HepG2 (cell line): ENCODE results near the gene RRAD. TPM values are rescaled to one million over a fixed set of nuclear protein-coding genes. Genes with fewer than 3 reads are reported as not detected.

ENCODE experiments used
- ARNTL ChIP-seq: sonication (generic); formaldehyde crosslinking; IDR thresholded peaks from 2 replicates; pipeline ENCODE4 v1.4.0; 2020; ENCODE audit warnings: mild to moderate bottlenecking, missing genetic modification reagents
- GRHL1 ChIP-seq: sonication (generic); formaldehyde crosslinking; conservative IDR thresholded peaks from 2 replicates; pipeline ENCODE4 v1.8.0; 2022; ENCODE audit warnings: missing genetic modification reagents
- KLF15 ChIP-seq: sonication (generic); formaldehyde crosslinking; IDR thresholded peaks from 2 replicates; pipeline ENCODE4 v1.8.1; 2023; ENCODE audit warnings: borderline replicate concordance, mild to moderate bottlenecking, inconsistent platforms, missing genetic modification reagents, mixed read lengths
- KLF6 ChIP-seq: IDR thresholded peaks from 2 replicates; pipeline ENCODE4 v1.8.0; 2016; ENCODE audit warnings: missing biosample characterization, missing genetic modification reagents
- NFKB2 ChIP-seq: sonication (generic); formaldehyde crosslinking; IDR thresholded peaks from 2 replicates; pipeline ENCODE4 v1.4.0; 2020; ENCODE audit warnings: missing genetic modification reagents, borderline replicate concordance
- SOX13 ChIP-seq, 3 experiments: fragments of 450-650 bp in 1 of 3; sonication (generic) in 1 of 3; formaldehyde crosslinking in 1 of 3; IDR thresholded peaks in 2 of 3; conservative IDR thresholded peaks in 1 of 3; 2 replicates each; pipeline versions ENCODE4 v1.5.0 to v1.6.1; 2016 to 2020; ENCODE audit warnings: antibody characterized with exemption in 1 of 3, mild to moderate bottlenecking in 1 of 3, missing compliant biosample characterization in 1 of 3, missing genetic modification reagents in 1 of 3, moderate library complexity in 1 of 3
- TCF12 ChIP-seq, 2 experiments: fragments of 450-650 bp in 1 of 2; sonication (generic) in 1 of 2; formaldehyde crosslinking in 1 of 2; IDR thresholded peaks; 2 replicates each; pipeline versions ENCODE4 v1.6.1 to v1.8.0; 2017 to 2022; ENCODE audit warnings: antibody characterized with exemption in 1 of 2, mild to moderate bottlenecking in 1 of 2, missing genetic modification reagents in 1 of 2, moderate library complexity in 1 of 2
- THRA ChIP-seq: sonication (generic); formaldehyde crosslinking; IDR thresholded peaks from 2 replicates; pipeline ENCODE4 v1.4.0; 2020; ENCODE audit warnings: missing genetic modification reagents, borderline replicate concordance
- ZNF710 ChIP-seq: sonication (generic); formaldehyde crosslinking; IDR thresholded peaks from 2 replicates; pipeline ENCODE4 v1.5.0; 2020; ENCODE audit warnings: mild to moderate bottlenecking, missing genetic modification reagents, borderline replicate concordance
- polyA plus RNA-seq, 8 experiments: library from polyadenylated mRNA; depleted of rRNA in 3 of 8; stranded (reverse) in 7 of 8; unstranded in 1 of 8; fragments of >200 nt; fragmentation: Illumina TruSeq in 4 of 8; extraction: Trizol in 4 of 8; gene quantifications; 2 replicates each; pipeline versions ENCODE4 v1.2.1 to v1.2.3, GENCODE V29; 2011 to 2016; ENCODE audit warnings: low read depth in 4 of 8, missing spikeins in 1 of 8, mixed read lengths in 1 of 8; ENCODE audit not compliant: insufficient read depth in 1 of 8
- total RNA-seq, 5 experiments: library from RNA; depleted of rRNA; stranded (reverse); fragments of >200 nt; fragmentation: Illumina TruSeq; extraction: Trizol; gene quantifications; 2 replicates each; pipeline ENCODE4 v1.2.3, GENCODE V29; 2016; ENCODE audit warnings: low read depth in 1 of 5
- TF ChIP-seq, protein P1 (sequence below): sonication (generic); formaldehyde crosslinking; IDR thresholded peaks from 2 replicates; pipeline ENCODE4 v1.4.0; 2020; ENCODE audit warnings: missing genetic modification reagents
- TF ChIP-seq, protein P2 (sequence below): sonication (generic); formaldehyde crosslinking; IDR thresholded peaks from 2 replicates; pipeline ENCODE4 v1.4.0; 2020; ENCODE audit warnings: missing genetic modification reagents, borderline replicate concordance

The RRAD gene
- total and polyA plus RNA-seq, 2 of the 13 experiments (the other 11 are each of a cell fraction or from before 2014, with no cell fraction given) = 0.80 to 1.1 TPM

DNA sequence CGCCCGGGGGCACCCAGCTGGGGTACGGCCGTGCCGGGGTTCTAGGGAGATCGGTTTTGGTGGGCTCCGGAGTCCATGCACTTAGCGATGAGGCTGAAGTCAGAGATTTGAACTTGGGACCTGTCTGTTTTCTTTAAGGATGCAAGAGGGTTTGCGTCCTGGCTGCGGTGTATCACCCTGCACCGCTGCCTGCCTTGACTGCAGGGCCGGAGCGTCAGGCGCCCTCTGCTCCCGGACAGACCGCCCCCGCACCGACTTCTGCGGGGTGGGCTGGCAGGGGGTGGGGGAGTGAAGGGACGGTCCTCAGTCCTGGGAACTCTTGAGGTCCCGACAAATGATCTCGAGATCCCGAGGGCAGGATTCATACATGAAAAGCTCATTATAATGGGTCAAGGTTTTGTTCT is 44.3 kb downstream of the RRAD start (continued):
- TF ChIP-seq, protein P1, sequence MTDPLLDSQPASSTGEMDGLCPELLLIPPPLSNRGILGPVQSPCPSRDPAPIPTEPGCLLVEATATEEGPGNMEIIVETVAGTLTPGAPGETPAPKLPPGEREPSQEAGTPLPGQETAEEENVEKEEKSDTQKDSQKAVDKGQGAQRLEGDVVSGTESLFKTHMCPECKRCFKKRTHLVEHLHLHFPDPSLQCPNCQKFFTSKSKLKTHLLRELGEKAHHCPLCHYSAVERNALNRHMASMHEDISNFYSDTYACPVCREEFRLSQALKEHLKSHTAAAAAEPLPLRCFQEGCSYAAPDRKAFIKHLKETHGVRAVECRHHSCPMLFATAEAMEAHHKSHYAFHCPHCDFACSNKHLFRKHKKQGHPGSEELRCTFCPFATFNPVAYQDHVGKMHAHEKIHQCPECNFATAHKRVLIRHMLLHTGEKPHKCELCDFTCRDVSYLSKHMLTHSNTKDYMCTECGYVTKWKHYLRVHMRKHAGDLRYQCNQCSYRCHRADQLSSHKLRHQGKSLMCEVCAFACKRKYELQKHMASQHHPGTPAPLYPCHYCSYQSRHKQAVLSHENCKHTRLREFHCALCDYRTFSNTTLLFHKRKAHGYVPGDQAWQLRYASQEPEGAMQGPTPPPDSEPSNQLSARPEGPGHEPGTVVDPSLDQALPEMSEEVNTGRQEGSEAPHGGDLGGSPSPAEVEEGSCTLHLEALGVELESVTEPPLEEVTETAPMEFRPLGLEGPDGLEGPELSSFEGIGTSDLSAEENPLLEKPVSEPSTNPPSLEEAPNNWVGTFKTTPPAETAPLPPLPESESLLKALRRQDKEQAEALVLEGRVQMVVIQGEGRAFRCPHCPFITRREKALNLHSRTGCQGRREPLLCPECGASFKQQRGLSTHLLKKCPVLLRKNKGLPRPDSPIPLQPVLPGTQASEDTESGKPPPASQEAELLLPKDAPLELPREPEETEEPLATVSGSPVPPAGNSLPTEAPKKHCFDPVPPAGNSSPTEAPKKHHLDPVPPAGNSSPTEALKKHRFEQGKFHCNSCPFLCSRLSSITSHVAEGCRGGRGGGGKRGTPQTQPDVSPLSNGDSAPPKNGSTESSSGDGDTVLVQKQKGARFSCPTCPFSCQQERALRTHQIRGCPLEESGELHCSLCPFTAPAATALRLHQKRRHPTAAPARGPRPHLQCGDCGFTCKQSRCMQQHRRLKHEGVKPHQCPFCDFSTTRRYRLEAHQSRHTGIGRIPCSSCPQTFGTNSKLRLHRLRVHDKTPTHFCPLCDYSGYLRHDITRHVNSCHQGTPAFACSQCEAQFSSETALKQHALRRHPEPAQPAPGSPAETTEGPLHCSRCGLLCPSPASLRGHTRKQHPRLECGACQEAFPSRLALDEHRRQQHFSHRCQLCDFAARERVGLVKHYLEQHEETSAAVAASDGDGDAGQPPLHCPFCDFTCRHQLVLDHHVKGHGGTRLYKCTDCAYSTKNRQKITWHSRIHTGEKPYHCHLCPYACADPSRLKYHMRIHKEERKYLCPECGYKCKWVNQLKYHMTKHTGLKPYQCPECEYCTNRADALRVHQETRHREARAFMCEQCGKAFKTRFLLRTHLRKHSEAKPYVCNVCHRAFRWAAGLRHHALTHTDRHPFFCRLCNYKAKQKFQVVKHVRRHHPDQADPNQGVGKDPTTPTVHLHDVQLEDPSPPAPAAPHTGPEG (CRISPR knock-in tag) = 0 out of 2 replicates have a peak, but pooled peaks have one; percentile 5
- no peak for TF ChIP-seq THRA
- no peak for TF ChIP-seq SOX13 (IDR thresholded peaks at IDR 0.05)
- TF ChIP-seq SOX13 (CRISPR knock-in tag; conservative IDR thresholded peaks at IDR 0.05 in 1 of 2, IDR thresholded peaks at IDR 0.05 in 1 of 2) = no peak
- TF ChIP-seq ARNTL (CRISPR knock-in tag) = peak; percentile 7; the same call in 1 of the 2 replicates
- TF ChIP-seq KLF15 (CRISPR knock-in tag) = no peak
- no peak for TF ChIP-seq GRHL1 (CRISPR knock-in tag)
- TF ChIP-seq ZNF710 (CRISPR knock-in tag) = no peak
- TF ChIP-seq, protein P2, sequence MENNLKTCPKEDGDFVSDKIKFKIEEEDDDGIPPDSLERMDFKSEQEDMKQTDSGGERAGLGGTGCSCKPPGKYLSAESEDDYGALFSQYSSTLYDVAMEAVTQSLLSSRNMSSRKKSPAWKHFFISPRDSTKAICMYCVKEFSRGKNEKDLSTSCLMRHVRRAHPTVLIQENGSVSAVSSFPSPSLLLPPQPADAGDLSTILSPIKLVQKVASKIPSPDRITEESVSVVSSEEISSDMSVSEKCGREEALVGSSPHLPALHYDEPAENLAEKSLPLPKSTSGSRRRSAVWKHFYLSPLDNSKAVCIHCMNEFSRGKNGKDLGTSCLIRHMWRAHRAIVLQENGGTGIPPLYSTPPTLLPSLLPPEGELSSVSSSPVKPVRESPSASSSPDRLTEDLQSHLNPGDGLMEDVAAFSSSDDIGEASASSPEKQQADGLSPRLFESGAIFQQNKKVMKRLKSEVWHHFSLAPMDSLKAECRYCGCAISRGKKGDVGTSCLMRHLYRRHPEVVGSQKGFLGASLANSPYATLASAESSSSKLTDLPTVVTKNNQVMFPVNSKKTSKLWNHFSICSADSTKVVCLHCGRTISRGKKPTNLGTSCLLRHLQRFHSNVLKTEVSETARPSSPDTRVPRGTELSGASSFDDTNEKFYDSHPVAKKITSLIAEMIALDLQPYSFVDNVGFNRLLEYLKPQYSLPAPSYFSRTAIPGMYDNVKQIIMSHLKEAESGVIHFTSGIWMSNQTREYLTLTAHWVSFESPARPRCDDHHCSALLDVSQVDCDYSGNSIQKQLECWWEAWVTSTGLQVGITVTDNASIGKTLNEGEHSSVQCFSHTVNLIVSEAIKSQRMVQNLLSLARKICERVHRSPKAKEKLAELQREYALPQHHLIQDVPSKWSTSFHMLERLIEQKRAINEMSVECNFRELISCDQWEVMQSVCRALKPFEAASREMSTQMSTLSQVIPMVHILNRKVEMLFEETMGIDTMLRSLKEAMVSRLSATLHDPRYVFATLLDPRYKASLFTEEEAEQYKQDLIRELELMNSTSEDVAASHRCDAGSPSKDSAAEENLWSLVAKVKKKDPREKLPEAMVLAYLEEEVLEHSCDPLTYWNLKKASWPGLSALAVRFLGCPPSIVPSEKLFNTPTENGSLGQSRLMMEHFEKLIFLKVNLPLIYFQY (CRISPR knock-in tag) = no peak
- TF ChIP-seq TCF12 (IDR thresholded peaks at IDR 0.05) = no peak
- TF ChIP-seq TCF12 (CRISPR knock-in tag; IDR thresholded peaks at IDR 0.05) = 0 out of 2 replicates have a peak, but pooled peaks have one; percentile 11
- peak; percentile 13; the same call in 1 of the 2 replicates for TF ChIP-seq NFKB2 (CRISPR knock-in tag)
- TF ChIP-seq KLF6 (CRISPR knock-in tag) = no peak
